GM21528 (cell line): ENCODE results near the gene YAP1.
A peak's percentile ranks its signal among the peaks of the same experiment; 100 is the strongest.

Experiments used
- ATAC-seq: cut with Tn5 transposase; IDR thresholded peaks from one replicate; pipeline ENCODE4 v1.9.1; 2021; ENCODE audit warnings: mild to moderate bottlenecking, moderate library complexity; ENCODE audit not compliant: unreplicated experiment, low FRiP score

Gene YAP1

DNA sequence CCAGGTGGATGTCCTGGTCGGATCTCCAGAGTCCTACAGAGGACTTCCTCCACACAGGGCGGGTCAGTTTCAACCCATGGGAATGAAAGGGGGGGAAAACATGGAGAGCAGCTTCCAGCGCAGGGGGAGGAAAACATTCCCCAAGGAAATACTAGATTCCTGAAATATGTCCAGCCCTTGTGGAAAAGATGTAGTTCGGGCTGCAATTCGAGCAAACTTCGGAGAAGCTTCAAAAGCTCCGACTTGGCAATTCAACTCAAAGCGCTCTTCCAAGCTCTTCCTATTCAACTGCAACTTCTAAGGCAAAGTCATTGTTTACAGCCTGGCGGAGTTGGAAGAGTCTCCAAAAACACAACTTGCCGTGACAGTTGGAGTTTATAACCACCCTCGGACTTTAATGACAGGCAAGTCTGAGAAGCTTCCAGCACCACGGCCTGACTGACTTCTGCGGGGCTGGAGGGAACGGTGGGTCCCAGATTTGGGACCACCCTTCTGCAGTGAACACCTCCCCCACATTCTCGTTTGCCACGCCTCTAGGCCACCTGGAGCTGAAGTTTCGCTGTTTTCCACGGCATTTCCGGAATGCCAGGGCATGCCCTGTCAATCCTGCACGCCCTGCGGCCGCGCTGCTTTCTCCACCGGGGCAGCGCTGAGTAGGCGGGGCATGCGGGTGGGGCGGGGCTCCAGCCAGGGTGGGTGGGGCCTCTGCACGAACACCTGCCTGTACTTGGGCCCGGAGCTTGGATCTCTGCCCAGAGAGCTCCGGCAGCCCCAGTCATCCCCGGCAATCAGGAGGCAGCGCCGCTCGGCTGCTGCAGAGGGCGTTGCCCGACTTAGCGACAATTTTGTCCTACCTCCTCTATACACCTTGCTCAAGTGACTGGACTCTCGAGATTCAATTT, 158.1 kb downstream of the YAP1 start:
- peak; percentile 89 for ATAC-seq

DNA sequence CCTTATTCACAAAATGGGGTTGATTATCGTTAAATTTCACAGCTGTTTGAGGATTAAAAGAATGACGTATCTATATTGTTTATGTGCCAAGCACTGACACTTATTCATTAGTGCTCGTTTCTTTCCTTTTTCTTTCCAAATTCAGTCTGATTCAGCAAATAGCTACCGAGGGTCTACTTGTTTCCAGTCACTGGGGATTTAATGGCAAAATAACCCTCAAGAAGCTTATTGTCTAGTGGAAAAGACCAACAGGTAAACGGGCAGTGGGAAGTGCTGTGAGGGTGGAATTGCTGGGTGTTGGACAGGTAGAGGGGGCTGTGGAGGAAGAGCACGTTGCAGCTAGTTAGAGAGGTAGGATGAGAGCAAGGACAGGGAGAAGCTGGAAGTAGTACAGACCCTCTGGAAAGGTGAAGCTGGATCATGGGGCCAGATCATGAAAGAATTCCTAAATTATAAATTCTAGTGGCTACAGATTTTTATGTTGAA, 158.8 kb downstream of the YAP1 start:
- no peak for ATAC-seq

DNA sequence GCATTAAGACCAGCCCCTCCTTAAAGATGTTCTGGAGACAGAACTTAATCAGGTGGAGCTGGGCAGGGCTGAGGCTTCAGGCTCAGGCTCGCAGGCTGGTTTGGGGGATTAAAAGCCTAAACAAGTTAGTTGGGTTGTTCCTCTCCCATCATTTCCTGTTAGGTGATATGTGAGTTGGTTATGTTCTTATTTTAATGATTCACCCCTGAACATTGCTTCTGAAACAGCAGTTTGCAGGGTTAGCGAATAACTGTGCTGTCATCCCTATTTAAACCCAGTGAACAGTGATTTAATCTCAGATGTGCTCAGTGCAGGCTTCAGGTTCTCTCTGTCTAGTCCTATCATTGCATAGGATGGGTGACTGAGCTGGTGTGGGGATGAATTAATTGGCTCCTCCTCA, 159.7 kb downstream of the YAP1 start:
- no peak for ATAC-seq

DNA sequence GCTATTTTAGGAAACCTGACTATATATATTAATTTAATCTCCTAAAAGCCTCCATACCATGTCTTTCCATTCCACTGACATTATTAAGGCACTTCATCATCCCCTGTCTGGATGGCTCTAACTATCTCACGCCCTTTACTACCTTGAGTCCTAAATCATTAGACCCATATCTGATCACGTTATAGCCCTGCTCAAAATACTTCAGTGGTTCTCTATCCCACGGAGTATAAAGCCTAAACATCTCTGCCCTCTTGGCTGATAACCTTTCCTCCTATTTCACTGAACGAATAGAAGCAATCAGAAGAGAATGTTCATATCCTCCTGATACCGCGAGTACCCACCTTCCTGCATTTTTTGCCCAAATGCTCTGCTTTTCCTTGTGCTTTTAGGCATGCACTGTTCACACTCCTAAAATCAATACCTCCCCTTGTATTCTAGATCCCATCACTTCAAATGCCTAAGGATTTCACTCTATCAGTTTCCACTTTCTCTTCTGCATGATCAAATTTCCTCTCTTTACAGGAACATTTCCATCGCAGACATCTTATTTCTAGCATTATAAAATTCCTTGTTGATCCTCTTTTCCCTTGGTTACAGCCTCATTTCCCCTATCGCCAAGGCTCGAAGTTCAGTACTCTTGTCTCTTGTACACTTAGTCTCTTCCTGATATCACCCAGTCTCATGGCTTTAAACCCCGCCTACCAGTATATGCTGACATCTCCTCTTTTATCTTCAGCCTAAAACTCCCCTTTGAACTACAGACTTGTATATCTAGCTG, 162.0 kb downstream of the YAP1 start:
- no peak for ATAC-seq

DNA sequence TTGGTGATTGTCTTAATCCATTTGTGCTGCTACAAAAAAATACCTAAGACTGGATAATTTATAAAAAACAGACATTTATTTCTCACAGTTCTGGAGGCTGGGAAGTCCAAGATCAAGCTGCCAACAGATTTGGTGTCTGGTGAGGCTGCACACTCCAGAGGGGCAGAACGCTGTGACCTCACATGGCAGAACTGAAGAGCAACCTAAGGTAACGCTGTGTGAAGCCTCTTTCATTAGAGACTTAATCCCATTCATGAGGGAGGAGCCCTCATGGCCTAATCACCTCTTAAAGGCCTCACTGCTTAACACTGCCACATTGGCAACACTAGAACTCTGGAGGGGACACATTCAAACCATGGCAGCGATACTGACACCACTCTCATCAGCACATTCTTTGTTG, 164.4 kb downstream of the YAP1 start:
- ATAC-seq: no peak

DNA sequence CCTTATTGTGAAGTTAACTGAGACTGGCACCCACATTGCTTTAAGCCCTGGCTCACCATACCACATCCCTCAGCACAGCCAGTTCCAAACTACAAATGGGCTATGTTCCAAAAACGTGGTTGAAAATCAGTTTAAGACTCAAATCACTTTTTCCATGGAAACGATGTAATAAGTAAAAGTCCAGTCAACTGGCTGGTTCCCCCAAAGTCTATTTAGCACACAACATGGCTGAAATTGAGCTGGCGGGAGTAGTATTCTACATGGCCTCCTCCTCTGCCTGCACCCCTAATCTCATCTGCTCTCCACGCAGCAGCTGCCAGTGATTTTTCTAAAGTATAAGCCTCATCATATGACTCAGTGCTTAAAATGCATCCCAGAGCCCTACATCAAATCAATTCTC, 166.1 kb downstream of the YAP1 start:
- no peak for ATAC-seq

DNA sequence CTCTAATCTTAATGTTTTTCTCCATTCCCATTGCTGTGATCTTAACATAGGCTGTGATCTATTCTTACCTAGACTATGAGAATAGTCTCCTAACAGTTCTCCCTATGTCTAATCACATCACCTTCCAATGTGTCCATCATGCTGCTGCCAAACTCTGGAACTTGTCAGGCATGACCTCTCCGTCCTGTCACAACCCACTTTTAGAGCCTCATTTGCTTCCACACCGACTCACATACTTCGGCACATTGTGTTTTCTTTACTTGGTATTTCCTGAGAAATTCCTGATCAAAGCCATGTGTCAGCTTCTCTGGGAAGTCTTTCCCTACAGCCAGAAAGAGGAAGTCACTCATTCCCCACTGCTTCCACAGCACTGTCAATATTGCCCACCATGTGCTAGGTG, 166.5 kb downstream of the YAP1 start:
- ATAC-seq: no peak

DNA sequence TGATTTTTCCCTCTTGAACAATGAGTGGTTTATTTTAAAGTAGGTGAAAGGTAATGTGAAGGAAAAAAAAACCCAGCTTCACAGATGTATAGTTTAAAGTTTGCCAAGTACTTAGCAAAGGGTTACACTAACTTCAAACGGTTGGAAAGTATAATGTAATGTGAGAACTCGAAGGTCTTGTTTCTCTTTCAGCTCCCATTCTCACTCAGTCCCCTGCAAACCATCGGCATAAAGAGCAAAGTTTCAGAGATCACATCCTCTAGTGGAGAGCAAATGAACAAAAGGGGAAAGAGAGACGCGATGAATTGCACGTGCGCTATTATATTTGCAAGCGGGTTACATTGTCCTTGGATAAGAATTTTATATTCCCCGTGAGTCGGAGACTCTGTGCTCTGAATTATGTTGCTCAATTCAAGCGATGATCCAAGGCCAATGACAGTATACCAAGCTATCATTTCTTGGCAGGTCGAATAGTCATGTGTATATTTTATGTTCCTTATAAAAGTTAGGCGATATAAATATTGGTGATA, 169.5 kb downstream of the YAP1 start:
- peak; percentile 86 for ATAC-seq

DNA sequence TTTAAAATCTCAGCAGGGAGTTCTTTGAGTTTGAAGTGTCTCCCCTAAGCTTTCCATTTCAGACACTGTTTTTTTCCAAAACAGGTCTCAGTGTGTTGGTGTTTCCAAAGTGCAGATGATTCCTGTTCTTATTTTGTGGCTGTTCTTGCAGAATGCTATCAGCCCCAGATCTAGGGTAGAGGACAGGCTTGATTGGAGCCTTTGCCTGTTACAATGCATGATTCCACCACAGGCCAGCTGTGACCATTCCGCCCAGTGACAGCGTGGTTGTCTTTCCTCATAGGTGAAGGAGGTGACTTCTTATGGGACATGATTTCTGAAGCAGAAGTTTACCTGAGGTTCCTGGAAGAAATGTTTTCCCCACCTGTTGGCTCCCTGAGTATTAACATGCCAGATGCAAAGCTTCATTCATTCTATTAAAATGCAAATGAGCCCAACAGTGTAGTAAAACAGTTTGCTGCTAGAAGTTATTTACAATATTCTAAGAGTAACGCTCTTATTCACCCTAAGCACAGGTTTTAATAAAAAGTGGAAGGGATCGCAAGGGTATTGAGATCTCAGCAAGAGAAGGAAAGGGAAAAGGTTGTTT, 170.1 kb downstream of the YAP1 start:
- no peak for ATAC-seq
